ENCODE data around the gene FCSK.

Gene FCSK

DNA sequence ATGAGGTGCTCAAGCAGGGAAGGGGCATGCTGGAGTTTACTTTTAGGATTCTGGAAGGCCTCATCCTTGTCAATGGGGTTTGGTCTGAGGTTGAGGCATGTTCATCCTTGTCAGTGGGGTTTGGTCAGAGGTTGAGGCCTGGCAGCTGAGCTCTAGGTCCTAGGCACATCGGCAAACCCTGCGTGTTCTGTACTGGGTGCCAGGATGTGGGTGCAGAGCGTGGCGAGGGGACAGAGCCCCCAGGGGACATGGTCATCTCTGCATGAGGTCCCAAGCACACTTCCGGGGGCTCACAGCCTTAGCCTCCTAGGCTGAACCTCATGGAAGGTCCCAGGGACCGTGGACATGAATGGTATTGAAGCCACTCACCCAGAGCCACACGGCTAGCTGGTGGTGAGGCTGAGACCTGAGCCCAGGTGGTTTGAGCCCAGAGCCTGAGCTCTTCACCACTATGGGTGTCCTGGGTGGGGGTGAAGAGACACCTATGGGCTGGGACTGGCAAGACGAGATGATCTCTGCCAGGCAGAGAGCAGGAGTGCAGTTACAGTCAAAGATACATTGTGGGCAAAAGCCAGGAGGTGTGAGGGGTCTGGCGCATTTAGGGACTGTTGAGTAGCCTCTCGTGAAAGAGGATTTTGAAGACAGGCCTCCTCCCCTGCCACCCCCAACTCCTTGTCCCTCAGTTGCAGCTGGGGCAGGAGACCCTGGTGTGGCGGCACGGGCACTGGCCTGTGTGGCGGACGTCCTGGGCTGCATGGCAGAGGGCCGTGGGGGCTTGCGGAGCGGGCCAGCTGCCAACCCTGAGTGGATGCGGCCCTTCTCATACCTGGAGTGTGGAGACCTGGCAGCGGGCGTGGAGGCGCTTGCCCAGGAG is 19.3 kb downstream of the FCSK start:
- H3K9me3 ChIP-seq (ENCODE audit: control insufficient read depth, low read length) = no peaks in the 10 kb centered on the region
- TF ChIP-seq, protein P1, sequence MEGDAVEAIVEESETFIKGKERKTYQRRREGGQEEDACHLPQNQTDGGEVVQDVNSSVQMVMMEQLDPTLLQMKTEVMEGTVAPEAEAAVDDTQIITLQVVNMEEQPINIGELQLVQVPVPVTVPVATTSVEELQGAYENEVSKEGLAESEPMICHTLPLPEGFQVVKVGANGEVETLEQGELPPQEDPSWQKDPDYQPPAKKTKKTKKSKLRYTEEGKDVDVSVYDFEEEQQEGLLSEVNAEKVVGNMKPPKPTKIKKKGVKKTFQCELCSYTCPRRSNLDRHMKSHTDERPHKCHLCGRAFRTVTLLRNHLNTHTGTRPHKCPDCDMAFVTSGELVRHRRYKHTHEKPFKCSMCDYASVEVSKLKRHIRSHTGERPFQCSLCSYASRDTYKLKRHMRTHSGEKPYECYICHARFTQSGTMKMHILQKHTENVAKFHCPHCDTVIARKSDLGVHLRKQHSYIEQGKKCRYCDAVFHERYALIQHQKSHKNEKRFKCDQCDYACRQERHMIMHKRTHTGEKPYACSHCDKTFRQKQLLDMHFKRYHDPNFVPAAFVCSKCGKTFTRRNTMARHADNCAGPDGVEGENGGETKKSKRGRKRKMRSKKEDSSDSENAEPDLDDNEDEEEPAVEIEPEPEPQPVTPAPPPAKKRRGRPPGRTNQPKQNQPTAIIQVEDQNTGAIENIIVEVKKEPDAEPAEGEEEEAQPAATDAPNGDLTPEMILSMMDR (IDR thresholded peaks at IDR 0.05) = no peak
- no peaks in the 10 kb centered on the region for H3K4me1 ChIP-seq
- no peak overlapping the region for H3K4me2 ChIP-seq (ENCODE audit: low read length)
- no peaks in the 10 kb centered on the region for H3K36me3 ChIP-seq (ENCODE audit: control insufficient read depth, insufficient read depth, low read length)
- no peaks in the 10 kb centered on the region for H3K79me2 ChIP-seq
- no peak overlapping the region for H3K9ac ChIP-seq
- no peaks in the 10 kb centered on the region for H3K27me3 ChIP-seq (ENCODE audit: control insufficient read depth, insufficient read depth, low read length)
- no peak overlapping the region for H2AFZ ChIP-seq
- H3K4me3 ChIP-seq (ENCODE audit: low read depth, low read length) = no peak overlapping the region
- no peak overlapping the region for H3K27ac ChIP-seq

GRCh38 chr16:70474320-70475053 is 20.1 kb downstream of the FCSK start:
- TF ChIP-seq, protein P1 (IDR thresholded peaks at IDR 0.05) = no peak
- no peak overlapping the region for H2AFZ ChIP-seq
- no peaks in the 10 kb centered on the region for H3K27me3 ChIP-seq (ENCODE audit: control insufficient read depth, insufficient read depth, low read length)
- H3K79me2 ChIP-seq = no peaks in the 10 kb centered on the region
- no peak overlapping the region for H3K4me2 ChIP-seq (ENCODE audit: low read length)
- H3K9ac ChIP-seq = no peak overlapping the region
- H3K4me1 ChIP-seq = no peaks in the 10 kb centered on the region
- no peak overlapping the region for H3K27ac ChIP-seq
- H3K4me3 ChIP-seq (ENCODE audit: low read depth, low read length) = no peak overlapping the region
- no peaks in the 10 kb centered on the region for H3K36me3 ChIP-seq (ENCODE audit: control insufficient read depth, insufficient read depth, low read length)
- H3K9me3 ChIP-seq (ENCODE audit: control insufficient read depth, low read length) = no peaks in the 10 kb centered on the region

DNA sequence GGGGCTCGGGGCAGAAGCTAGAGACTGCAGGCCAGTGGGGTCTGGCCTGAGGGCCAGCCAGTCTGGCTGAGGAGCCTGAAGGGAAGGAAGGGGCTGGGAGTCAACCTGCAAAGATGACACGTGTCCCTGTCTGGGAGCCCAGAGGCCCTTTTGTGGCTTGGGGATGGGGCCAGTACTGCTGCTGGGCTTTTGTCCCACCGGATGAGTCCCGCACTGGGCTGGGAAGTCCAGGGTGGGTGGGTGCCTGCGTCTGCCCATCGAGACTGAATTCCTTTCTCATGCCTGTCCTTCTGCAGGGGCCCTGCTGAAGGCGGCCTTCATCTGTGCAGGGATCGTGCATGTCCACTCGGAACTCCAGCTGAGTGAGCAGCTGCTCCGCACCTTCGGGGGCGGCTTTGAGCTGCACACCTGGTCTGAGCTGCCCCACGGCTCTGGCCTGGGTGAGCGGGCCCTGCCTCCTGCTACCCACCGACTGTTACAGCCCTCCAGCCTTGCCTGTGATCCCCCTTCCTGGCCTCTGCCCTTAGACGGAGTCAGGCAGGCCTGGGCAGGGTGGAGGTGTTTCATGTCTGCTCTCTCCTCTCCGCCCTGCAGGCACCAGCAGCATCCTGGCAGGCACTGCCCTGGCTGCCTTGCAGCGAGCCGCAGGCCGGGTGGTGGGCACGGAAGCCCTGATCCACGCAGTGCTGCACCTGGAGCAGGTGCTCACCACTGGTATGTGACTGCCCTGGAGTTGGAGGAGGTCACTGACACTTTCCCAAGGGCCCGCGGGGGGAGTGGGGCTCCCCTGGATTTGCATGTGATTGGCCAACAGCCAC is 20.9 kb downstream of the FCSK start:
- no peaks in the 10 kb centered on the region for H3K36me3 ChIP-seq (ENCODE audit: control insufficient read depth, insufficient read depth, low read length)
- H3K27me3 ChIP-seq (ENCODE audit: control insufficient read depth, insufficient read depth, low read length) = no peaks in the 10 kb centered on the region
- no peak overlapping the region for H3K9ac ChIP-seq
- no peak overlapping the region for H3K4me3 ChIP-seq (ENCODE audit: low read depth, low read length)
- no peak overlapping the region for H3K4me2 ChIP-seq (ENCODE audit: low read length)
- H2AFZ ChIP-seq = no peak overlapping the region
- H3K79me2 ChIP-seq = no peaks in the 10 kb centered on the region
- TF ChIP-seq, protein P1 (IDR thresholded peaks at IDR 0.05) = no peak
- H3K27ac ChIP-seq = no peak overlapping the region
- H3K9me3 ChIP-seq (ENCODE audit: control insufficient read depth, low read length) = no peaks in the 10 kb centered on the region
- H3K4me1 ChIP-seq = no peaks in the 10 kb centered on the region

DNA sequence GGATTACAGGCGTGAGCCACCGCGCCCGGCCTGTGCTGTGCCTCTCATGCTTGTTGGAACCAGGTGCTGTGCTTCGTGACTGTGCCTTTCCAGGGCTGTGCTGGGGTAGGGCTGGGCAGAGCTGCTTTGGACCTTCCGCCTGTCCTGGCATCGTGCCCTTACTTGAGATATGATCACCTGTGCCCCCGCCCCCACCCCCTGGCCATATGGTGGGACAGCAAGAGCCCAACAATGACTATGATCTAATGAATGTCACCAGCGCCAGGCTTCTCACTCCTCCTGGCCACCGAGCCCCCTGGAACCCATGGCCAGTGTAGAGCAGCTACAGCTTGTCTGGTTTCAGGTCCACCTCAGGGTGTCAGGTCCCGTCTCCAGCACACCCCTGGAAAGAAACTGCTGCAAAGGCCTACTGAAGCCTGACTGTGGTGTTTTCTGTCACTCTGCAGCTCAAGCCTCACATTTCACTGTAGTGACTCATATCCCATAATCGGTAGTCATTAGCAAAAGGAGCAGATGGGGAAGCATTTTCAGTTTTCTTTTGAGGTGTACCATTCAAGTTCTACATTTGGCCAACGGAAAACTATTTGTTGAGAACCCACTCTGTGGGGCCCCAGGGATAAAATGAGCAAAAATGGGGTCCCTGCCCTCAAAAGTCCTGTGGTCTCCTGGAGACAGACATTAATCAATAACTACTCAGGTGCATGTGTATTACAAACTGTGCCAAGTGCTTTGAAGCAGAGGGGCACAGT is 22.1 kb downstream of the FCSK start:
- no peaks in the 10 kb centered on the region for H3K4me1 ChIP-seq
- H3K27ac ChIP-seq = no peak overlapping the region
- H3K36me3 ChIP-seq (ENCODE audit: control insufficient read depth, insufficient read depth, low read length) = no peaks in the 10 kb centered on the region
- no peaks in the 10 kb centered on the region for H3K27me3 ChIP-seq (ENCODE audit: control insufficient read depth, insufficient read depth, low read length)
- TF ChIP-seq, protein P1 (IDR thresholded peaks at IDR 0.05) = no peak
- H3K4me3 ChIP-seq (ENCODE audit: low read depth, low read length) = no peak overlapping the region
- H3K9me3 ChIP-seq (ENCODE audit: control insufficient read depth, low read length) = no peaks in the 10 kb centered on the region
- H3K4me2 ChIP-seq (ENCODE audit: low read length) = no peak overlapping the region
- no peak overlapping the region for H2AFZ ChIP-seq
- no peaks in the 10 kb centered on the region for H3K79me2 ChIP-seq
- no peak overlapping the region for H3K9ac ChIP-seq
